K562 (cell line): ENCODE data around the gene ALCAM. TPM values are rescaled to one million over a fixed set of nuclear protein-coding genes. Genes with fewer than 3 reads are reported as not detected.

ENCODE experiments used
- ATAC-seq: fragments of 200-7000 bp; cut with Tn5 transposase; 3 replicates; pipeline ENCODE4 v1.9.1; 2020; ENCODE audit warnings: moderate library complexity
- BruUV-seq: library from RNA; stranded (reverse); fragments of 400-500 nt; replicated peaks from 2 replicates; lab custom pipeline; 2021; lab: Mats Ljungman, UMichigan
- CTCF ChIA-PET: fragments of 300-600 bp; formaldehyde crosslinking; extraction: SDS; loops from one replicate; lab custom pipeline; 2021; ENCODE audit warnings: low intra/inter-chr PET ratio; lab: Yijun Ruan, JAX
- POLR2A ChIA-PET: fragments of 300-600, 350-650 bp; sonication (Branson Sonifier 250); formaldehyde crosslinking; extraction: SDS; loops from one replicate; lab custom pipeline; 2021; ENCODE audit warnings: antibody characterized with exemption, inconsistent platforms; lab: Yijun Ruan, JAX
- DNase-seq, 4 experiments: peaks; one replicate each; pipeline versions ENCODE4 v3.0.0 to v3.0.0-alpha.2; 2011 to 2018; ENCODE audit warnings: low spot score in 3 of 4, mixed read lengths in 3 of 4; ENCODE audit errors: extremely low read depth in 1 of 4
- FAIRE-seq: peaks from 2 replicates; lab custom pipeline; 2011; peaks lifted over from hg19 to GRCh38; lab: Jason Lieb, UNC
- H2AFZ ChIP-seq: 2 replicates; pipeline ENCODE4 v1.6.0; 2011; ENCODE audit warnings: low read depth, low read length, control low read depth, inconsistent platforms
- H3K27ac ChIP-seq: fragments of 200-600 bp; 3 replicates; pipeline ENCODE4 v1.8.0; 2011; ENCODE audit warnings: low read depth, mild to moderate bottlenecking, control low read depth, inconsistent platforms, low read length, moderate library complexity, mixed read lengths; ENCODE audit errors: extremely low read depth
- H3K27me3 ChIP-seq, 2 experiments: fragments of 300-600 bp in 1 of 2; 2 replicates in 1 of 2; 3 replicates in 1 of 2; pipeline versions ENCODE4 v1.6.0 to v1.8.0; 2011; ENCODE audit warnings: inconsistent platforms in 2 of 2, low read length in 2 of 2, mild to moderate bottlenecking in 1 of 2, mixed read lengths in 1 of 2, moderate library complexity in 1 of 2; ENCODE audit not compliant: control insufficient read depth in 2 of 2, insufficient read depth in 2 of 2
- H3K36me3 ChIP-seq: fragments of 300-600 bp; 3 replicates; pipeline ENCODE4 v1.8.0; 2011; ENCODE audit warnings: mild to moderate bottlenecking, low read length, inconsistent platforms; ENCODE audit not compliant: control insufficient read depth, insufficient read depth
- H3K4me1 ChIP-seq, 2 experiments: fragments of 200-600 bp in 1 of 2; replicated peaks in 1 of 2; 2 replicates in 1 of 2; 3 replicates in 1 of 2; pipeline versions ENCODE4 v1.5.1 to v1.8.0; 2011; ENCODE audit warnings: inconsistent platforms in 2 of 2, low read length in 2 of 2, mild to moderate bottlenecking in 1 of 2, mixed read lengths in 1 of 2, moderate library complexity in 1 of 2; ENCODE audit not compliant: control insufficient read depth in 2 of 2, insufficient read depth in 2 of 2
- H3K4me2 ChIP-seq: 2 replicates; pipeline ENCODE4 v1.6.1; 2011; ENCODE audit warnings: low read length, control low read depth, inconsistent platforms, mixed read lengths; ENCODE audit not compliant: insufficient read depth
- H3K4me3 ChIP-seq: fragments of 200-600 bp; sonication (generic), shearing (Covaris generic); 2 replicates; pipeline ENCODE4 v1.5.1; 2016; ENCODE audit warnings: control low read depth, inconsistent platforms
- H3K79me2 ChIP-seq: fragments of 200-600 bp; 3 replicates; pipeline ENCODE4 v1.8.0; 2011; ENCODE audit warnings: low read length, inconsistent platforms; ENCODE audit not compliant: control insufficient read depth, insufficient read depth
- H3K9ac ChIP-seq, 2 experiments: 2 replicates each; pipeline versions ENCODE4 v1.6.0 to v1.6.1; 2011; ENCODE audit warnings: low read depth in 2 of 2, low read length in 2 of 2, control low read depth in 1 of 2, inconsistent platforms in 1 of 2, mild to moderate bottlenecking in 1 of 2, mixed read lengths in 1 of 2; ENCODE audit not compliant: insufficient read depth in 1 of 2
- H3K9me1 ChIP-seq: one replicate; pipeline ENCODE4 v1.6.0; 2011; ENCODE audit warnings: inconsistent platforms, mild to moderate bottlenecking, low read length, moderate library complexity; ENCODE audit not compliant: control insufficient read depth, insufficient read depth
- H3K9me3 ChIP-seq: replicated peaks from 2 replicates; pipeline ENCODE4 v1.5.1; 2011; ENCODE audit warnings: low read depth, low read length, inconsistent platforms; ENCODE audit not compliant: control insufficient read depth, insufficient read depth
- H4K20me1 ChIP-seq: replicated peaks from 2 replicates; pipeline ENCODE4 v1.6.1; 2011; ENCODE audit warnings: low read length, inconsistent platforms, mixed read lengths; ENCODE audit not compliant: control insufficient read depth, insufficient read depth
- CBFB ChIP-seq: sonication (generic); formaldehyde crosslinking; IDR thresholded peaks from 2 replicates; pipeline ENCODE4 v1.4.0; 2020; ENCODE audit warnings: mild to moderate bottlenecking, missing genetic modification reagents
- FOSL1 ChIP-seq: fragments of 200-800 bp; sonication (Bioruptor generic); conservative IDR thresholded peaks from 2 replicates; pipeline ENCODE4 v1.6.1; 2016; ENCODE audit warnings: missing genetic modification characterization, missing compliant biosample characterization
- HOXB6 ChIP-seq: fragments of 250-450 bp; sonication (Bioruptor Pico); IDR thresholded peaks from 2 replicates; pipeline ENCODE4 v1.5.1; 2022; ENCODE audit warnings: mild to moderate bottlenecking, borderline replicate concordance
- IFI16 ChIP-seq: fragments of 250-450 bp; sonication (Bioruptor Pico); IDR thresholded peaks from 2 replicates; pipeline ENCODE4 v2.1.2; 2022; ENCODE audit warnings: mild to moderate bottlenecking, inconsistent platforms
- KAT7 ChIP-seq: sonication (generic); formaldehyde crosslinking; IDR thresholded peaks from 2 replicates; pipeline ENCODE4 v1.8.0; 2022; ENCODE audit warnings: missing genetic modification reagents, mild to moderate bottlenecking, borderline replicate concordance
- RFX7 ChIP-seq: fragments of 250-450 bp; sonication (Bioruptor Pico); IDR thresholded peaks from 2 replicates; pipeline ENCODE4 v1.5.1; 2021; ENCODE audit warnings: mild to moderate bottlenecking
- ZBTB5 ChIP-seq: fragments of 450-650 bp; IDR thresholded peaks from 2 replicates; pipeline ENCODE4 v1.6.1; 2017; ENCODE audit warnings: antibody characterized with exemption
- ZMIZ1 ChIP-seq, 2 experiments: fragments of 150-350 bp in 1 of 2; IDR thresholded peaks; 2 replicates each; pipeline ENCODE4 v1.6.1; 2012 to 2016; ENCODE audit warnings: low read depth in 2 of 2, low read length in 2 of 2, mild to moderate bottlenecking in 1 of 2, moderate library complexity in 1 of 2
- ZNF511 ChIP-seq: sonication (generic); formaldehyde crosslinking; IDR thresholded peaks from 2 replicates; pipeline ENCODE4 v1.8.0; 2022; ENCODE audit warnings: mild to moderate bottlenecking, missing genetic modification reagents
- WGBS: fragments of 100-300 bp; shearing (Covaris generic); methylation state at CpG from one replicate; pipeline ENCODE4 v1.1.6; 2016; ENCODE audit warnings: low coverage, mixed read lengths; ENCODE audit not compliant: insufficient coverage; ENCODE audit errors: missing lambda C conversion rate; 5-methylcytosine and 5-hydroxymethylcytosine counted together
- in situ Hi-C: fragments of 300-500 bp; cut with MboI; formaldehyde crosslinking; loops from 4 replicates; pipeline ENCODE4 v1.15.0; 2018; ENCODE audit warnings: inconsistent platforms, mixed read lengths
- intact Hi-C: fragments of 100-400 bp; cut with micrococcal nuclease; formaldehyde crosslinking; loops from 2 replicates; pipeline ENCODE4 v1.14.2; 2022
- polyA plus RNA-seq, 8 experiments: library from polyadenylated mRNA; depleted of rRNA in 4 of 8; stranded (reverse) in 5 of 8; unstranded in 3 of 8; fragments of >200 nt; fragmentation: Nextera tagmentation in 2 of 8; fragmentation: Illumina TruSeq in 1 of 8; extraction: Ambion mirVana in 2 of 8; extraction: Trizol in 1 of 8; gene quantifications; 2 replicates each; pipeline versions ENCODE4 v1.2.1 to v1.2.3, GENCODE V29; 2011 to 2014; ENCODE audit warnings: inconsistent platforms in 1 of 8, missing spikeins in 1 of 8
- total RNA-seq, 7 experiments: library from RNA; depleted of rRNA in 6 of 7; stranded (reverse); fragments of >200 nt in 6 of 7; fragmentation: Illumina TruSeq in 2 of 7; extraction: Trizol in 2 of 7; gene quantifications; 2 replicates each; pipeline versions ENCODE4 v1.2.1 to v1.2.3, GENCODE V29; 2011 to 2021; ENCODE audit warnings: low replicate concordance in 1 of 7

ALCAM gene
- total and polyA plus RNA-seq, 9 of the 15 experiments (the other 6 are each of a cell fraction or from before 2014, with no cell fraction given), result 0.03 to 0.98 (median 0.14) TPM; not detected in 1

GRCh38 chr3:105473521-105474223 lies 107.0 kb downstream of the ALCAM start:
- FAIRE-seq (no peak), ATAC-seq (no peak)
- Histone ChIP-seq H3K27ac (no peak overlapping the region), H3K9me3 (no peaks in the 10 kb centered on the region), H3K4me1 (no peaks in the 10 kb centered on the region), H3K9me1 (no peaks in the 10 kb centered on the region), H2AFZ (no peak overlapping the region), H4K20me1 (no peaks in the 10 kb centered on the region), H3K9ac (no peak overlapping the region), H3K4me3 (no peak overlapping the region), H3K36me3 (no peaks in the 10 kb centered on the region)
- BruUV-seq, result no TSS peak
- intact Hi-C loops, result no loop called here
- in situ Hi-C loops, result no loop called here
- CTCF ChIA-PET, result no interaction called here
- POLR2A ChIA-PET, result no interaction called here
- TF ChIP-seq KAT7 (CRISPR knock-in tag), result no peak
- TF ChIP-seq, all 486 proteins: peak for 0
- Histone ChIP-seq H3K4me2 (no peak overlapping the region), H3K27me3 (no peaks in the 10 kb centered on the region), H3K79me2 (no peaks in the 10 kb centered on the region)
- DNase-seq, result no peak

- POLR2A ChIA-PET, result no interaction called here
- no peak for ATAC-seq
- Histone ChIP-seq H3K9me1 (no peaks in the 10 kb centered on the region), H2AFZ (no peak overlapping the region), H3K27me3 (no peaks in the 10 kb centered on the region), H3K79me2 (no peaks in the 10 kb centered on the region), H3K36me3 (no peaks in the 10 kb centered on the region), H3K27ac (no peak overlapping the region), H3K4me2 (no peak overlapping the region), H3K9ac (no peak overlapping the region), H3K4me3 (no peak overlapping the region), H3K9me3 (no peaks in the 10 kb centered on the region), H3K4me1 (no peaks in the 10 kb centered on the region), H4K20me1 (no peaks in the 10 kb centered on the region)
- no peak for DNase-seq
- CTCF ChIA-PET, result no interaction called here
- in situ Hi-C loops (no loop called here), intact Hi-C loops (no loop called here)
- no TSS peak for BruUV-seq
- FAIRE-seq, result no peak
- 0% methylated on average over 1 of the region's 1 CpG for WGBS
- no peak for TF ChIP-seq ZBTB5
- no peak for TF ChIP-seq RFX7 (CRISPR knock-in tag)
- no peak for TF ChIP-seq ZNF511 (CRISPR knock-in tag)
- no peak for TF ChIP-seq CBFB (CRISPR knock-in tag)
- TF ChIP-seq ZMIZ1 (IDR thresholded peaks at IDR 0.05; ENCODE audit: low read depth in 2 of 2, low read length in 2 of 2), result no peak
- TF ChIP-seq HOXB6, result no peak
- no peak for TF ChIP-seq IFI16 (CRISPR knock-in tag)
- TF ChIP-seq FOSL1 (tag), result no peak
Observed at GRCh38 chr3:105480768-105481167, 114.1 kb downstream of the ALCAM start.
